ENCODE data around the gene CGB7.
A peak's percentile ranks its signal among the peaks of the same experiment; 100 is the strongest.
"Not testable (repeated sequence)": the region's sequence is repeated elsewhere in the genome, so short reads cannot be mapped to it uniquely, and the experiment has no call there.

The CGB7 gene

GRCh38 chr19:49064768-49065611 is 7.4 kb upstream of the CGB7 start, which contains the start of gene NTF4:
TSS of gene NTF4 (minus strand) at chr19:49064818. CDS start at chr19:49061997, 2,821 bp downstream.
- in situ Hi-C loops (cut with MboI; ENCODE audit: low sequenced_read_pairs, unreplicated experiment), result no loop called here

GRCh38 chr19:49064029-49064629 is 6.6 kb upstream of the CGB7 start:
- in situ Hi-C loops (cut with MboI; ENCODE audit: low sequenced_read_pairs, unreplicated experiment), result no loop called here
- TF ChIP-seq CTCF (IDR thresholded peaks at IDR 0.05; ENCODE audit: borderline replicate concordance, control extremely low read depth, extremely low read depth, insufficient read depth, missing control alignments), result no peak
- DNase-seq (ENCODE audit: low spot score), result no peak

More at GRCh38 chr19:49064768-49065611, 7.4 kb upstream of the CGB7 start, which contains the start of gene NTF4:
- TF ChIP-seq CTCF (IDR thresholded peaks at IDR 0.05; ENCODE audit: borderline replicate concordance, control extremely low read depth, extremely low read depth, insufficient read depth, missing control alignments), result no peak
- DNase-seq (ENCODE audit: low spot score), result no peak

GRCh38 chr19:49061445-49061844 is 3.9 kb upstream of the CGB7 start:
- peak; percentile 71 for DNase-seq (ENCODE audit: low spot score)
- no peak for TF ChIP-seq CTCF (IDR thresholded peaks at IDR 0.05; ENCODE audit: borderline replicate concordance, control extremely low read depth, extremely low read depth, insufficient read depth, missing control alignments)
- in situ Hi-C loops (cut with MboI; ENCODE audit: low sequenced_read_pairs, unreplicated experiment), result no loop called here

- DNase-seq (ENCODE audit: low spot score), result no peak
- no peak for TF ChIP-seq CTCF (IDR thresholded peaks at IDR 0.05; ENCODE audit: borderline replicate concordance, control extremely low read depth, extremely low read depth, insufficient read depth, missing control alignments)
- in situ Hi-C loops (cut with MboI; ENCODE audit: low sequenced_read_pairs, unreplicated experiment), result no loop called here
Observed at GRCh38 chr19:49061000-49061399, 3.5 kb upstream of the CGB7 start.

- TF ChIP-seq CTCF (IDR thresholded peaks at IDR 0.05; ENCODE audit: borderline replicate concordance, control extremely low read depth, extremely low read depth, insufficient read depth, missing control alignments), result no peak
- in situ Hi-C loops (cut with MboI; ENCODE audit: low sequenced_read_pairs, unreplicated experiment), result no loop called here
- DNase-seq (ENCODE audit: low spot score), result no peak
Observed at GRCh38 chr19:49059053-49059452, 1.5 kb upstream of the CGB7 start.

- in situ Hi-C loops (cut with MboI; ENCODE audit: low sequenced_read_pairs, unreplicated experiment), result no loop called here
- peak; percentile 55 for DNase-seq (ENCODE audit: low spot score)
- no peak for TF ChIP-seq CTCF (IDR thresholded peaks at IDR 0.05; ENCODE audit: borderline replicate concordance, control extremely low read depth, extremely low read depth, insufficient read depth, missing control alignments)
Observed at GRCh38 chr19:49058562-49058961, 1.0 kb upstream of the CGB7 start.

- peak; percentile 29 for DNase-seq (ENCODE audit: low spot score)
- in situ Hi-C loops (cut with MboI; ENCODE audit: low sequenced_read_pairs, unreplicated experiment), result not testable (repeated sequence)
Observed at GRCh38 chr19:49056902-49057596, 500 bp downstream of the CGB7 start.

Data from GM13976 (cell line).